ENCODE results near the gene PLPPR3. TPM values are rescaled to one million over a fixed set of nuclear protein-coding genes. Genes with fewer than 3 reads are reported as not detected.

PLPPR3 gene
- total and polyA plus RNA-seq, 9 of the 15 experiments (the other 6 are each of a cell fraction or from before 2014, with no cell fraction given) = 0.01 to 48.2 (median 8.6) TPM

- DNase-seq (ENCODE audit: extremely low read depth in 1 of 4, low spot score in 3 of 4) = peak; percentile 81 to 91 (median 86)
- no peak for FAIRE-seq
- peaks cover 25 to 72% of the 10 kb centered on the region in 2 experiments for H3K4me1 ChIP-seq (replicated peaks in 1 of 2; ENCODE audit: control insufficient read depth in 2 of 2, insufficient read depth in 2 of 2, low read length in 2 of 2)
- peak overlapping the region; percentile 72 for H3K4me2 ChIP-seq (ENCODE audit: insufficient read depth, low read length)
- peaks cover 24% of the 10 kb centered on the region; the same call in 2 of the 3 replicates for H3K36me3 ChIP-seq (ENCODE audit: control insufficient read depth, insufficient read depth, low read length)
- CTCF ChIA-PET (ENCODE audit: low intra/inter-chr PET ratio) = interaction anchor here (0.6 to 1.5 kb wide), 2 partner anchors 55 to 88 kb away, joined by 3 to 6 read pairs; partner anchors contain the start of gene KISS1R
- H3K27ac ChIP-seq (ENCODE audit: extremely low read depth, low read depth, low read length) = peak overlapping the region; percentile 91
- ATAC-seq = peak; percentile 77
- no peaks in the 10 kb centered on the region for H4K20me1 ChIP-seq (replicated peaks; ENCODE audit: control insufficient read depth, insufficient read depth, low read length)
- H3K9me1 ChIP-seq (ENCODE audit: control insufficient read depth, insufficient read depth, low read length) = no peaks in the 10 kb centered on the region
- 3% methylated on average over 35 of the region's 48 CpGs for WGBS (ENCODE audit: insufficient coverage, low coverage, missing lambda C conversion rate)
- intact Hi-C loops (cut with micrococcal nuclease) = loop anchor here (1.0 to 5.0 kb wide), 4 partner anchors 53 to 380 kb away; partner anchors contain the start of genes ATP5F1D and WDR18
- peak overlapping the region; percentile 36 for H3K4me3 ChIP-seq
- no peaks in the 10 kb centered on the region for H3K27me3 ChIP-seq (ENCODE audit: control insufficient read depth in 2 of 2, insufficient read depth in 2 of 2, low read length in 2 of 2)
- peak overlapping the region; percentile 77 for H2AFZ ChIP-seq (ENCODE audit: low read depth, low read length)
- BruUV-seq (replicated peaks) = TSS peak; percentile 57
- no peaks in the 10 kb centered on the region for H3K9me3 ChIP-seq (replicated peaks; ENCODE audit: control insufficient read depth, insufficient read depth, low read depth, low read length)
- peaks cover 12% of the 10 kb centered on the region for H3K79me2 ChIP-seq (ENCODE audit: control insufficient read depth, insufficient read depth, low read length)
- POLR2A ChIA-PET = interaction anchor here (0.6 to 1.6 kb wide), 5 partner anchors 45 to 352 kb away, joined by 3 to 5 read pairs (median 3); no protein-coding TSS in a partner anchor
- in situ Hi-C loops (cut with MboI) = no loop called here
- peak overlapping the region; percentile 57 to 76 for H3K9ac ChIP-seq (ENCODE audit: insufficient read depth in 1 of 2, low read depth in 2 of 2, low read length in 2 of 2)
- 0 out of 2 replicates have a peak, but pooled peaks have one; percentile 33 for TF ChIP-seq RB1 (IDR thresholded peaks at IDR 0.05; ENCODE audit: low read depth)
- TF ChIP-seq ZBTB1 (CRISPR knock-in tag; IDR thresholded peaks at IDR 0.05; ENCODE audit: borderline replicate concordance, low read depth) = peak; percentile 75; the same call in 1 of the 2 replicates
- peak; percentile 17 for TF ChIP-seq RBBP5 (IDR thresholded peaks at IDR 0.05; ENCODE audit: borderline replicate concordance, insufficient read depth, low read length, poor library complexity, severe bottlenecking)
- no peak for TF ChIP-seq ZNF174 (CRISPR knock-in tag; IDR thresholded peaks at IDR 0.05)
- TF ChIP-seq EGR1 (conservative IDR thresholded peaks at IDR 0.05) = peak; percentile 97
- 0 out of 2 replicates have a peak, but pooled peaks have one; percentile 22 for TF ChIP-seq ATF7 (IDR thresholded peaks at IDR 0.05)
- no peak for TF ChIP-seq ZNF12 (CRISPR knock-in tag; IDR thresholded peaks at IDR 0.05)
- TF ChIP-seq MAZ (CRISPR knock-in tag; conservative IDR thresholded peaks at IDR 0.05 in 1 of 2, IDR thresholded peaks at IDR 0.05 in 1 of 2) = no peak; a peak in 1 of 4 replicates
- no peak for TF ChIP-seq ATF3 (IDR thresholded peaks at IDR 0.05)
- TF ChIP-seq ATF3 (CRISPR knock-in tag; conservative IDR thresholded peaks at IDR 0.05) = no peak
- no peak for TF ChIP-seq ZNF551 (CRISPR knock-in tag; IDR thresholded peaks at IDR 0.05)
- peak; percentile 49 for TF ChIP-seq FIP1L1 (IDR thresholded peaks at IDR 0.05; ENCODE audit: low read depth, low read length, poor library complexity, severe bottlenecking)
- TF ChIP-seq CCNT2 (IDR thresholded peaks at IDR 0.05; ENCODE audit: borderline replicate concordance, extremely low read depth, insufficient read length, low read depth, low read length) = peak; percentile 56
- peak; percentile 39; the same call in 1 of the 2 replicates for TF ChIP-seq HBP1 (CRISPR knock-in tag; IDR thresholded peaks at IDR 0.05)
- peak; percentile 33; the same call in 1 of the 2 replicates for TF ChIP-seq OTX1 (CRISPR knock-in tag; IDR thresholded peaks at IDR 0.05)
- TF ChIP-seq MYC (IDR thresholded peaks at IDR 0.05; ENCODE audit: low read depth, low read length) = peak; percentile 51; the same call in 1 of the 2 replicates
- TF ChIP-seq MYC (CRISPR knock-in tag; IDR thresholded peaks at IDR 0.05; ENCODE audit: borderline replicate concordance, low read depth) = no peak
Measured at GRCh38 chr19:862581-863314, 41.0 kb upstream of the PLPPR3 start.

All from K562 (cell line).